GM18868 (cell line): ENCODE results near the gene MTX2.

Source experiments
- ATAC-seq: cut with Tn5 transposase; IDR thresholded peaks from one replicate; pipeline ENCODE4 v1.9.1; 2021; ENCODE audit warnings: mild to moderate bottlenecking, moderate library complexity; ENCODE audit not compliant: unreplicated experiment

MTX2 gene

GRCh38 chr2:176269319-176270099, at the start of gene MTX2:
MTX2 (plus strand) TSS chr2:176269442; CDS start chr2:176269630, 188 bp downstream.
- peak; percentile 97 for ATAC-seq

DNA sequence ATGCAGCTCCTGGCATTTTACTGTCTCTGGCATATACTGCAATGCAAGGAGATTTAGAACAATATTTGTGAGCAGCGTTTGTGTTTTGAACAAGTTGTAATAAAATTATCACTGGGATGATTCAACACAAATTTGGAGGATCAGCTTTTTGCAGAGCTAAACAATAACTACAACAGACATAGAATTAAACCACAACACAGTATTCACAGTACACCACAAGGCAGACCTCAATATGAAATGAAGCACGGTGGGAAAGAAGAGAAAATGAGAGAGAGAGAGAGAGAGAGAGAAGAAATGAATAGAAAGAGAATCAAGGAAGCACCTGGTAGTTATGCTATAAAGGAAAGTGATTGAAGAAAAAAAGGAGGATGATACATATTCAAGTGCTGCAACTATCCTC, 41.4 kb upstream of the MTX2 start:
- ATAC-seq = no peak

GRCh38 chr2:176234156-176234555, 35.1 kb upstream of the MTX2 start:
- ATAC-seq = no peak

GRCh38 chr2:176234940-176235339, 34.3 kb upstream of the MTX2 start:
- ATAC-seq = no peak

GRCh38 chr2:176237456-176237855, 31.8 kb upstream of the MTX2 start:
- no peak for ATAC-seq

- no peak for ATAC-seq
These were observed 30.2 kb upstream of the MTX2 start for GRCh38 chr2:176239031-176239430.

DNA sequence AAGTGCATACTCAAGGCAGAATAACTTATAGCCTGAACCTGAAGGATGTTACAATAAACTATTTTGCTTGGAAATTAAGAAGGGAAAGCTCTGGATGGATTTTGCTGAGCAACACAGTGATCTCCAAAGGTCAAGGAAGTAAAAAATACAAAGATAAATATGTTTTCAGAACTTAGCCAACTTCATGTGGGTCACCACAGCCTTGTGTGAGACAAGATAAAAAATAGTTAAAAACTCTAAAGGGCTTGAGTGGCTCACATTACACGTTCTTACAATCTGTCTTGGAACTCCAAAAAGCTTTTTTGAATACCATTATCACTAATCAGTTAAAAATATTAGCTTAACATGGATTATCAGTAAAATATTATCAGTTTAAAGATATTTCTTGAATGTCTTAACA, 28.9 kb upstream of the MTX2 start:
- no peak for ATAC-seq

GRCh38 chr2:176242276-176242675, 27.0 kb upstream of the MTX2 start:
- no peak for ATAC-seq

GRCh38 chr2:176246331-176246730, 22.9 kb upstream of the MTX2 start:
- ATAC-seq = no peak

DNA sequence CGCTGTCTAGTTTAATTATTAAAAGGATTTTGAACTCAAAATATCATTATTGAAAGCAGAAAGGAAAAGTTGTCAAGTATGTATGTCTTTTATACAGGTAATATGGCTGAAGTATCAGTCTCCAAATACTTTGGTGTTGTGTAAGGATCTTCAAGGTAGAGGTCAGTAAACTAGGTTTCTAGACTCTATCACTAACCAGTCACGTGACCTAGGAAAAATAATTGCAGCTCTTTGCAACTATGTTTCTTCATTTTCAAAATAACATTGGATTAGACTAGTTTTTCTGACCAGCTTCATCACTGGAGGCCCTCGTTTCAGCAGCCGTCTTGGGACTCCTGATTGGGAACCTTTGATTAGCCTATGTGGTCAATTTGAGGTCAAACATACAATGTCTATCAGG, 21.4 kb upstream of the MTX2 start:
- no peak for ATAC-seq

GRCh38 chr2:176251928-176252327, 17.3 kb upstream of the MTX2 start:
- ATAC-seq = no peak

- no peak for ATAC-seq
These were observed 8.6 kb upstream of the MTX2 start for GRCh38 chr2:176260689-176261088.

- ATAC-seq = no peak
These were observed 8.1 kb upstream of the MTX2 start for GRCh38 chr2:176261136-176261535.

DNA sequence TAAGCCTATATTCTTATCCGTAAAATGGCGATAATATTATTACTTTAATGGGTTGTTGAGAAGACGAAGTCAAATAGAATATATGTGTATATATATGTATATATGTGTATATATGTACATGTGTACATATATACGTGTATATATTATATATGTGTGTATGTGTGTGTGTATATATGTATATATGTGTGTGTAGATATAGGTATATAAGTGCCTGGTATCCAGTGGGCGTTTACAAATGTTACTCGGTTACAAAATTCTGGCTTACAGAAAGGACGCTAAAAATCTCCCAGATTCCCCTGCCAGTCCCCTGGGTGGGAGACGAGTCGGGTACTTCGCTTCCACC, 295 bp upstream of the MTX2 start:
- ATAC-seq = no peak

DNA sequence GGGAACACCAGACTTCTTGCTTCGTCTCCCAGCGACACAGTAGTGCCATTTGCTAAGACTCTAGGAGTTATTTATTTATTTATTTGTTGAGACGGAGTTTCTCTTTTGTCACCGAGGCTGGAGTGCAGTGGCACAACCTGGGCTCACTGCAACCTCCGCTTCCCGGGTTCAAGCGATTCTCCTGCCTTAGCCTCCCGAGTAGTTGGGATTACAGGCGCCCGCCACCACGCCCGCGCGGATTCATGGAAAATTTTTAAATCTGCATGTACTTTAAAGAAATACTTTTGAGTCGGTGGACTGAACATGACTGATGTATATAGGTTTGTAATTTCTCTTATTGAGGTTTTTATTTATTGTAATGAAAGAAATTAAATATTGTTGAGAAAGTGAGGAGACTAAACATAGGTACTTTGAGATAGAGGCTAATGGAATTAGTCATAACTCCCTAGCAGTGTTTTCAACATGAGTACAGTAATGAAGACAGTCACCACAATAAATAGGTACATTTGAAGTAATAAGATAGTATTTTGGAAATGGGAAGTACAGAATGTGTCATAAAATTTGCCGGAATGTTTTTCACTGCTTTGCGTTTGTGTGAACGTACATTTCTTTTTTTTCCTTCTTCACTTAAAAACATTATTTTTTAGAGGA, 983 bp downstream of the MTX2 start:
- ATAC-seq = no peak

GRCh38 chr2:176272870-176273459, 3.7 kb downstream of the MTX2 start:
- ATAC-seq = no peak

GRCh38 chr2:176278927-176279326, 9.7 kb downstream of the MTX2 start:
- ATAC-seq = no peak

- ATAC-seq = no peak
These were observed 10.9 kb downstream of the MTX2 start for GRCh38 chr2:176280156-176280555.

GRCh38 chr2:176280867-176281658, 11.8 kb downstream of the MTX2 start:
- no peak for ATAC-seq

DNA sequence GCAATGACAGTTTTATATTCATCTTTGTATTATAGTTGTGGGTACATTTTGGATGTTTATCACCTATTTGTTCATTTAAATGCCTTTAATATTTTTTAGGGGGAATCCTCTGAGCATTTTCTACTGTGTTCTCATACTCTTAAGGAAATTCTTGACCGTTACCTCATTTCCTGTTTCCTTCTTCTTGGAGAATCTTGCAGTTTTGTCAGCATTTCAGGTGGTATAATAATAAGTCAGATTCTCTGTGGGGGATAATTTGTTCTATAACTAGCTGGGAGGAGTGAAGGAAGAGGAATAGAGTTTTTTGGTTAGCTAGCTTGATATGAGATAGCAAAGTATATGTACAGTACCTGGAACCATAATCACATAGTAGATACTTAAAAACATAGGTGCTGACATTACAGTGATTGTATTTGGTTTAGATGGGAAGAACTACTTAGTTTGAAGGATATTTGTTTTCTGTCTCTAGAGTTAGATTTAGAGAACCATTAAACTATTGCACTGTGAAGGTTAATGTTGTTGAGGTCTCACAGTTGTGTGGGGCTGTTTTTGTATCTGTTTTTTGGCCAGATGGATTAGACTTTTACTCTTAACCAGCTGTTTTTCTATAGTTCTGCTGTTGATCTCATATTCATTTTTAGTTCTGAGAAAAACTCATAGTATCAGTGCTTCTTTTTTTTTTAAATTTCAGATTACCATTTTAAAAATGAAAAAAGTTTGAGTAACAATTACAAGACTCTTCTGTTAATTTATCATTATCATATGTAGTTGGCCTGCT, 14.2 kb downstream of the MTX2 start:
- no peak for ATAC-seq
